Measurements from ENCODE around the gene WNT11.

WNT11 gene

DNA sequence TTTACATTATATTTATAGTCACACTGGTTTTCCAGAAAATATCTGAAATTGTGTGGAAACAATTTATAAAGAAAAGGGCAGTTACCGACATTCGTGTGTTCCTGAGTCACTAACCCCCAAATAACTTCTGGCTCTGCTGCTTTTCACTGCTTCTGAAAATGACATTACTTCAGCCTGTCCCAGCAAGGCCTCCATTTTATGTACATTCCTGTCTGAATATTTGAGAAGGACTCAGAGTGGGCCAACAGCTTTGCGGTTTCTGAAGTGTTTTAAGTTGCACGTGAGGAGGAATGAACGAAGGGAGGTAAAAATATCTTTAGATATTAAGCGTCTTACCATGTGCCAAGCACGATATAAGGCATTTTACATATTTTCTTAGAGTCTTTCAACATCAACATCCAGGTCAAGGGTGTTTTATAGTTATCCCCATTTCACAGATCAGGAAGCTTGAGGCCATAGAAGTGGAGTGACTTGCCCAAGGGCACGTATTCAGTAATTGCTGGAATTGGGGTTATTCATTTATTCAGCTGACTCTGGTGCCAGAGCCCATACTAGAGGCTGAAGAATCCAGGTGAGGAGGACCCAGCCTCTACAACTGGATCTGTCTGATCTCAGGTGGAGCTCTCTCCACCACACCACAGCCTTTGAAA lies 30.8 kb upstream of the WNT11 start:
- no peak overlapping the region for H2AK5ac ChIP-seq (ENCODE audit: low read length)
- no peaks in the 10 kb centered on the region for H3K27me3 ChIP-seq (ENCODE audit: insufficient read depth, low read length, poor library complexity)
- H3K9ac ChIP-seq (ENCODE audit: low read length) = no peak overlapping the region
- H3K79me2 ChIP-seq (ENCODE audit: control insufficient read depth, insufficient read depth, low read length) = no peaks in the 10 kb centered on the region
- no peak overlapping the region for H3K27ac ChIP-seq (ENCODE audit: low read depth, low read length)
- no peak overlapping the region for H3K4ac ChIP-seq (ENCODE audit: low read depth, low read length)
- H3K79me1 ChIP-seq (ENCODE audit: low read length) = no peaks in the 10 kb centered on the region
- no peaks in the 10 kb centered on the region for H3K4me1 ChIP-seq (ENCODE audit: control insufficient read depth, low read depth, low read length)
- no peak overlapping the region for H3K23ac ChIP-seq (ENCODE audit: low read length)
- WGBS (ENCODE audit: extremely low coverage, insufficient coverage, low lambda C conversion rate) = no CpG with 5 or more reads among the region's 8 CpGs
- H2BK120ac ChIP-seq (ENCODE audit: low read depth, low read length) = no peak overlapping the region
- no peak overlapping the region for H2BK5ac ChIP-seq (ENCODE audit: low read length)
- no peak overlapping the region for H3K18ac ChIP-seq (ENCODE audit: low read length)
- no peak overlapping the region for H3K4me2 ChIP-seq (ENCODE audit: low read length)
- no peak overlapping the region for H4K5ac ChIP-seq (ENCODE audit: low read length)
- H3K56ac ChIP-seq (ENCODE audit: low read length) = no peak overlapping the region
- no peak overlapping the region for H2BK15ac ChIP-seq (replicated peaks; ENCODE audit: low read depth)
- no peak overlapping the region for H3K4me3 ChIP-seq (ENCODE audit: low read length)
- H4K8ac ChIP-seq (ENCODE audit: low read depth, low read length) = no peak overlapping the region
- no peaks in the 10 kb centered on the region for H3K36me3 ChIP-seq (ENCODE audit: control insufficient read depth, insufficient read depth, low read length)
- no peak for DNase-seq

DNA sequence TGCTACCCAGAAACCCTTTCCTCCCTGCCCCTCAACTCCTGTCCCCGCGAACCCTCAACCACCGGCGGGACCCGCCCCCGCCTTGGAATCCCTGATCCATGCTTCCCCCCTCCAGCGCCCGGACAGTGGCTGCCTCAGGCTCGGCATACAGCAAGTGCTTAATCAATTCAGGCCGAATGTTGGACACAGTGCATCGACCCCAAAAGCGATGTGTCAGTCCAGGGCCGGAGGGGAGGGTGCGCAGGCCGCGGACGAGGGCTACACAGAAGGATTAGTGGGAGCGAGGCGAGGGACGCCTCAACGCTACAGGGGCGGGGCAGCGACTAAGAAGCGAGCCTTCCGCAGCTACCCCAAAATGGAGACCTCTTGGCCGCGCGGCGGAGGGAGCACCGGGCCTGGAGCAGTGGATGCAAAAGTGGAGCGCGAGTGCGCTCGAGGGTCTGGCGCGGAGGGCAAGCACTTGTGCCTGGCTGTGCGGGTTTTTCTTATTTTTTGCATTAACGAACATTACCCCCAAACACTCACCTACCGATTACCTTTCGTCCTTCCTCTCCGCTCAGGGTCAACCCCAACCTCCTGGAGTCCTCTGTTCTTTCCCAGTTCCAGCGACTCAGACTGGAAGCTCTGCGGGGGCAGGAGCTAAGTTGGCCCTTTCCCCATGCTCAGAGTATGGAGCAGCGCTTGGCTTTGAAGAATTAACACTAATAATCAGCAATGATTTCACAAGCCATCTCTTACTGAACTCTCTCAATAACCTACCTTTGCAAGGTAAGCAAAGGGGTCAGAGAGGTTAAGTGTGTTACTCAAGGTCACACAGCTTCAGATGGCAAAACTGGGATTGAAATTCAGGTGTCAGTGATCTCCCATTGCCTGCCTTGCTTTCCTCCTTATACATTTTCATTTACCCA lies 30.0 kb upstream of the WNT11 start:
- H3K79me2 ChIP-seq (ENCODE audit: control insufficient read depth, insufficient read depth, low read length) = no peaks in the 10 kb centered on the region
- H2BK15ac ChIP-seq (replicated peaks; ENCODE audit: low read depth) = no peak overlapping the region
- no peak overlapping the region for H4K8ac ChIP-seq (ENCODE audit: low read depth, low read length)
- DNase-seq = peak; percentile 79
- no CpG with 5 or more reads among the region's 44 CpGs for WGBS (ENCODE audit: extremely low coverage, insufficient coverage, low lambda C conversion rate)
- H3K18ac ChIP-seq (ENCODE audit: low read length) = no peak overlapping the region
- peak overlapping the region; percentile 81 for H3K4me3 ChIP-seq (ENCODE audit: low read length)
- no peak overlapping the region for H3K4ac ChIP-seq (ENCODE audit: low read depth, low read length)
- peak overlapping the region; percentile 31 for H3K4me2 ChIP-seq (ENCODE audit: low read length)
- H3K27me3 ChIP-seq (ENCODE audit: insufficient read depth, low read length, poor library complexity) = no peaks in the 10 kb centered on the region
- no peak overlapping the region for H3K23ac ChIP-seq (ENCODE audit: low read length)
- no peak overlapping the region for H2AK5ac ChIP-seq (ENCODE audit: low read length)
- H2BK5ac ChIP-seq (ENCODE audit: low read length) = peak overlapping the region; percentile 54
- no peak overlapping the region for H3K27ac ChIP-seq (ENCODE audit: low read depth, low read length)
- no peak overlapping the region for H4K5ac ChIP-seq (ENCODE audit: low read length)
- no peaks in the 10 kb centered on the region for H3K36me3 ChIP-seq (ENCODE audit: control insufficient read depth, insufficient read depth, low read length)
- H3K56ac ChIP-seq (ENCODE audit: low read length) = peak overlapping the region; percentile 96
- peak overlapping the region; percentile 78 for H3K9ac ChIP-seq (ENCODE audit: low read length)
- no peak overlapping the region for H2BK120ac ChIP-seq (ENCODE audit: low read depth, low read length)
- H3K4me1 ChIP-seq (ENCODE audit: control insufficient read depth, low read depth, low read length) = no peaks in the 10 kb centered on the region
- H3K79me1 ChIP-seq (ENCODE audit: low read length) = no peaks in the 10 kb centered on the region

DNA sequence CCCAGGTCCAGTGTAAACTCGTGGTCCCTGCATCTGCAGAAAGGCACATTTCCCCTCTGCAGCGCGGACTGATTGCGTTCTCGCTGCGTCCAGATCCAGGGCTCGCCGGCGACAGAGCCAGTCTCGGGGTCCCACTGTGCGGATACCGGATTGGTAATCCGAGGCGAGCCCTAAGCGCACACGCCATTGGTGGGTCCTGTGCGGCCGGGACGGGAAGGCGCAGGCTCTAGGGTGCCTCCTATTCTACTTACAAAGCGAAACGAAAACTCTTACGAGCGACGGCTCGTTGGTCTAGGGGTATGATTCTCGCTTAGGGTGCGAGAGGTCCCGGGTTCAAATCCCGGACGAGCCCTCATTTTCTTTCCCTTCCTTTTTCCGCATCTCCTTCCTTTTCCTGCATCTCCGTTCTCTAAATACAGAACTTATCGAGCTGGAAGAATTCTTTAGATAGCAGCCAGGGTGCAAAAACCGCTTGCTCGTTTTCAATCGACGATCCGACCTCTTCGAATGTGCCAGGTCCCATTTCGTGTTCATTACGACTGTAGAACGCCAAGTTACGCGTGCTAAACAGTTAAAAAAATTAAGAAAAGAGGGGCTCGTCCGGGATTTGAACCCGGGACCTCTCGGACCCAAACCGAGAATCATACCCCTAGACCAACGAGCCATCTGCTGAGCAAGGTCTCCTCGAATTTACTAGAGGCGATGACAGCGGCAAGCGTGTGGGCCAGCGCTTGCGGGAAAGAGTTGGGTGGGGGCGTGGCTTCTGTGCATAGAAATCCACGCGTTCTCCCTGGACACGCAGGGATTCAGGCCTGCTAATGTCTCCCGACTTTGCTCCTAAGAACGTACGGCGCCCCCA lies 29.2 kb upstream of the WNT11 start:
- H3K56ac ChIP-seq (ENCODE audit: low read length) = peak overlapping the region; percentile 96
- no peak overlapping the region for H2BK120ac ChIP-seq (ENCODE audit: low read depth, low read length)
- H3K27me3 ChIP-seq (ENCODE audit: insufficient read depth, low read length, poor library complexity) = no peaks in the 10 kb centered on the region
- no CpG with 5 or more reads among the region's 65 CpGs for WGBS (ENCODE audit: extremely low coverage, insufficient coverage, low lambda C conversion rate)
- H3K4me2 ChIP-seq (ENCODE audit: low read length) = peak overlapping the region; percentile 90
- H3K4me1 ChIP-seq (ENCODE audit: control insufficient read depth, low read depth, low read length) = no peaks in the 10 kb centered on the region
- H3K4ac ChIP-seq (ENCODE audit: low read depth, low read length) = peak overlapping the region; percentile 1
- no peak overlapping the region for H3K27ac ChIP-seq (ENCODE audit: low read depth, low read length)
- H3K23ac ChIP-seq (ENCODE audit: low read length) = no peak overlapping the region
- H3K18ac ChIP-seq (ENCODE audit: low read length) = no peak overlapping the region
- peak overlapping the region; percentile 78 for H3K9ac ChIP-seq (ENCODE audit: low read length)
- H3K79me1 ChIP-seq (ENCODE audit: low read length) = no peaks in the 10 kb centered on the region
- DNase-seq = peak; percentile 98
- no peak overlapping the region for H2BK5ac ChIP-seq (ENCODE audit: low read length)
- no peaks in the 10 kb centered on the region for H3K79me2 ChIP-seq (ENCODE audit: control insufficient read depth, insufficient read depth, low read length)
- peak overlapping the region; percentile 81 for H3K4me3 ChIP-seq (ENCODE audit: low read length)
- no peak overlapping the region for H2BK15ac ChIP-seq (replicated peaks; ENCODE audit: low read depth)
- no peak overlapping the region for H4K5ac ChIP-seq (ENCODE audit: low read length)
- H2AK5ac ChIP-seq (ENCODE audit: low read length) = no peak overlapping the region
- no peak overlapping the region for H4K8ac ChIP-seq (ENCODE audit: low read depth, low read length)
- H3K36me3 ChIP-seq (ENCODE audit: control insufficient read depth, insufficient read depth, low read length) = no peaks in the 10 kb centered on the region

DNA sequence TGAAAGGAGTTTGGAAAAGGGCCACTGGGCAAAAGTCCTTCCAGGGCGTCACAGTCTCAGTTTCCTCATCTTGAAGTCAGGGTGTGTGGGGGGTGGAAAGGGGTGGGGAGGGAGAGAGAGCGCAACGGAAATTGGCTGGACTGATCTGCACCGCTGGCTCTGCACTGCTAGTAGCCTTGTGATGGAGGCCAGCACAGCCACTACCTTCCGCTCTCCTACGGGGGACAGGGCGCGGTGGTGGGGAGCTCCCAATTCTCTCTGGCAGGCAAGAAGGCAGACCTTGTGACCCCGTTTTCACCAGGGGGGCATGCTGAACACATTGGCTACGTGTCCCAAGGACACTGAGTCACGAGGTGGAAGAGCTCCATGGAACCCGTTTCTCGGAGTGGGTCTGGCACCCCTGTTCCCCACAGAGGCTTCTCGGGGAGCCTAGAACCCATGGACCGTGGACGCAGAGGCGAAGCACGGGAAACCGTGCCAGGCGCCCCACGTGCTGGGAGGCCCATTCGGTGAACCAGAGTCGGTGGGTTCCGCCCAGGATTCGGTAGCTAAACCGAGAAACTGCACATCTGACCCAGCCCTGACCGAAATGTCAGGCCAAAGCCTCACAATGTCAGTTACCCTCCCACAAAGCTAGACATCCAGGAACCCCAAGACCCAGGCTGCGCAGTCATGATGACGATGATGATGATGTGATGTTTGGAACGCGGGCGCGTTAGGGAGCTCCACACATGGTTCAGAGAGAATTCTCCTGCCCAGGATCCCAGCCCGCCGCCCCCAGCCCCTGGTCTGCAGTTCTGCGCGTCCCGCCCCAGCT lies 28.3 kb upstream of the WNT11 start:
- H4K8ac ChIP-seq (ENCODE audit: low read depth, low read length) = no peak overlapping the region
- no peak overlapping the region for H2BK15ac ChIP-seq (replicated peaks; ENCODE audit: low read depth)
- no peaks in the 10 kb centered on the region for H3K36me3 ChIP-seq (ENCODE audit: control insufficient read depth, insufficient read depth, low read length)
- H3K56ac ChIP-seq (ENCODE audit: low read length) = peak overlapping the region; percentile 89
- no peak overlapping the region for H4K5ac ChIP-seq (ENCODE audit: low read length)
- H3K27me3 ChIP-seq (ENCODE audit: insufficient read depth, low read length, poor library complexity) = no peaks in the 10 kb centered on the region
- peak overlapping the region; percentile 1 for H3K4ac ChIP-seq (ENCODE audit: low read depth, low read length)
- WGBS (ENCODE audit: extremely low coverage, insufficient coverage, low lambda C conversion rate) = no CpG with 5 or more reads among the region's 38 CpGs
- no peaks in the 10 kb centered on the region for H3K79me1 ChIP-seq (ENCODE audit: low read length)
- peak overlapping the region; percentile 16 for H3K23ac ChIP-seq (ENCODE audit: low read length)
- no peaks in the 10 kb centered on the region for H3K79me2 ChIP-seq (ENCODE audit: control insufficient read depth, insufficient read depth, low read length)
- H3K4me1 ChIP-seq (ENCODE audit: control insufficient read depth, low read depth, low read length) = no peaks in the 10 kb centered on the region
- H2BK5ac ChIP-seq (ENCODE audit: low read length) = no peak overlapping the region
- no peak for DNase-seq
- no peak overlapping the region for H2BK120ac ChIP-seq (ENCODE audit: low read depth, low read length)
- no peak overlapping the region for H3K18ac ChIP-seq (ENCODE audit: low read length)
- peak overlapping the region; percentile 90 for H3K4me2 ChIP-seq (ENCODE audit: low read length)
- peak overlapping the region; percentile 78 for H3K9ac ChIP-seq (ENCODE audit: low read length)
- no peak overlapping the region for H3K27ac ChIP-seq (ENCODE audit: low read depth, low read length)
- no peak overlapping the region for H2AK5ac ChIP-seq (ENCODE audit: low read length)
- H3K4me3 ChIP-seq (ENCODE audit: low read length) = peak overlapping the region; percentile 80

DNA sequence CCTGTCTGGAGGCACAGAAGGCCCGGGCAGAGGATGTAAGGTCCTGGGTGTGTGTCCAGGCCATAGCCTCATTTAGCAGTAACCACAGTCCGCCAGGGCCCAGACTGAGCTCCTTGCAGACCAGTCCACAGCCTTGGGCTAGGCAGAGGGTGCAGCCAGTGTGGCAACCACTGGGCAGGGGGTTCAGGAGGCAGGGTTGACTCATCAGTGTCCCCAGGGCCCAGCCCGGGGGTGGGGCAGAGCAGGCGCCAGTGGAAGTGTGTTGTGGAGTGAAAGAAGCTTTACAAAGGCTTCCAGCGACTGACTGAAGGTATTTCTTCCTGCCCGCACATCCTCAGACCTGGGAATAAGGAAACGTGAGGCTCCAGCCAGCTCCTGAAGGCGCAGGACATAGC lies 27.7 kb upstream of the WNT11 start:
- no peak overlapping the region for H3K9ac ChIP-seq (ENCODE audit: low read length)
- H2BK5ac ChIP-seq (ENCODE audit: low read length) = no peak overlapping the region
- no peaks in the 10 kb centered on the region for H3K4me1 ChIP-seq (ENCODE audit: control insufficient read depth, low read depth, low read length)
- H3K23ac ChIP-seq (ENCODE audit: low read length) = no peak overlapping the region
- H2BK120ac ChIP-seq (ENCODE audit: low read depth, low read length) = no peak overlapping the region
- no peak overlapping the region for H4K5ac ChIP-seq (ENCODE audit: low read length)
- no peak overlapping the region for H3K4ac ChIP-seq (ENCODE audit: low read depth, low read length)
- no CpG with 5 or more reads among the region's 8 CpGs for WGBS (ENCODE audit: extremely low coverage, insufficient coverage, low lambda C conversion rate)
- no peak overlapping the region for H2BK15ac ChIP-seq (replicated peaks; ENCODE audit: low read depth)
- H3K4me2 ChIP-seq (ENCODE audit: low read length) = no peak overlapping the region
- no peaks in the 10 kb centered on the region for H3K27me3 ChIP-seq (ENCODE audit: insufficient read depth, low read length, poor library complexity)
- peak overlapping the region; percentile 89 for H3K56ac ChIP-seq (ENCODE audit: low read length)
- no peak overlapping the region for H4K8ac ChIP-seq (ENCODE audit: low read depth, low read length)
- H3K79me1 ChIP-seq (ENCODE audit: low read length) = no peaks in the 10 kb centered on the region
- H3K36me3 ChIP-seq (ENCODE audit: control insufficient read depth, insufficient read depth, low read length) = no peaks in the 10 kb centered on the region
- H3K18ac ChIP-seq (ENCODE audit: low read length) = no peak overlapping the region
- no peak overlapping the region for H3K27ac ChIP-seq (ENCODE audit: low read depth, low read length)
- no peak overlapping the region for H3K4me3 ChIP-seq (ENCODE audit: low read length)
- DNase-seq = no peak
- no peaks in the 10 kb centered on the region for H3K79me2 ChIP-seq (ENCODE audit: control insufficient read depth, insufficient read depth, low read length)
- no peak overlapping the region for H2AK5ac ChIP-seq (ENCODE audit: low read length)
